Suprapubic skin (tissue), 4 donors: Measurements from ENCODE around the gene STAG1. TPM values are rescaled to one million over a fixed set of nuclear protein-coding genes. Genes with fewer than 3 reads are reported as not detected.

ENCODE experiments used
- DNase-seq, 2 donors: peaks; one replicate each; pipeline ENCODE4 v3.0.0-alpha.2; 2019; ENCODE audit warnings: low spot score in 2 of 2
- H3K27ac ChIP-seq: fragments of 200-600 bp; sonication (generic); one replicate; pipeline ENCODE4 v1.5.1; 2019
- H3K27me3 ChIP-seq: fragments of 200-600 bp; sonication (generic); one replicate; pipeline ENCODE4 v1.5.1; 2019
- H3K36me3 ChIP-seq: fragments of 200-600 bp; sonication (generic); one replicate; pipeline ENCODE4 v1.5.1; 2019
- H3K4me1 ChIP-seq: fragments of 200-600 bp; sonication (generic); one replicate; pipeline ENCODE4 v1.5.1; 2019
- H3K4me3 ChIP-seq: fragments of 200-600 bp; sonication (generic); one replicate; pipeline ENCODE4 v1.5.1; 2019; ENCODE audit warnings: mild to moderate bottlenecking
- H3K9me3 ChIP-seq: fragments of 200-600 bp; sonication (generic); one replicate; pipeline ENCODE4 v1.5.1; 2019
- CTCF ChIP-seq, 2 donors: fragments of 200-600 bp in 1 of 2; fragments of 450-650 bp in 1 of 2; sonication (generic) in 1 of 2; IDR thresholded peaks; one replicate each; pipeline ENCODE4 v1.5.1; 2016 to 2019; ENCODE audit warnings: antibody characterized with exemption in 2 of 2, mild to moderate bottlenecking in 1 of 2, moderate library complexity in 1 of 2
- EP300 ChIP-seq: sonication (generic); formaldehyde crosslinking; IDR thresholded peaks from one replicate; pipeline ENCODE4 v1.6.1; 2017; ENCODE audit warnings: antibody characterized with exemption
- POLR2A ChIP-seq, 2 donors: fragments of 450-650 bp; IDR thresholded peaks; one replicate each; pipeline ENCODE4 v1.6.1; 2017; ENCODE audit warnings: antibody characterized with exemption in 2 of 2, mild to moderate bottlenecking in 2 of 2, moderate library complexity in 2 of 2
- POLR2AphosphoS5 ChIP-seq, 3 donors: sonication (generic); formaldehyde crosslinking; IDR thresholded peaks; one replicate each; pipeline ENCODE4 v1.6.1; 2017; ENCODE audit warnings: antibody characterized with exemption in 3 of 3
- WGBS: methylation state at CpG from one replicate; pipeline ENCODE4 v1.1.5; 2018; 5-methylcytosine and 5-hydroxymethylcytosine counted together
- total RNA-seq, 4 donors: library from RNA; depleted of rRNA; stranded (reverse); fragments of >200 nt; gene quantifications; one replicate each; pipeline ENCODE4 v1.1.0, GENCODE V29; 2016

Gene STAG1
- total RNA-seq, 4 donors from 2014 or later, result 33.8 to 76.4 (median 38.0) TPM

GRCh38 chr3:136427236-136427635, 324.9 kb downstream of the STAG1 start:
- no peak for TF ChIP-seq POLR2AphosphoS5 (IDR thresholded peaks at IDR 0.05)
- TF ChIP-seq POLR2A (IDR thresholded peaks at IDR 0.05), result no peak
- TF ChIP-seq CTCF (IDR thresholded peaks at IDR 0.05), result no peak
- no peak for TF ChIP-seq EP300
- Histone ChIP-seq H3K4me3 (no peak overlapping the region), H3K4me1 (no peaks in the 10 kb centered on the region), H3K36me3 (peaks cover 28% of the 10 kb centered on the region), H3K27me3 (no peaks in the 10 kb centered on the region), H3K9me3 (no peaks in the 10 kb centered on the region), H3K27ac (no peak overlapping the region)
- DNase-seq, result no peak

- H3K9me3 ChIP-seq, result no peaks in the 10 kb centered on the region
- no peaks in the 10 kb centered on the region for H3K4me1 ChIP-seq
Observed at GRCh38 chr3:136414476-136414875, 337.7 kb downstream of the STAG1 start.

GRCh38 chr3:136412307-136412706, 339.9 kb downstream of the STAG1 start:
- H3K36me3 ChIP-seq, result peaks cover 25% of the 10 kb centered on the region
- DNase-seq, result no peak
- TF ChIP-seq POLR2A (IDR thresholded peaks at IDR 0.05), result no peak
- TF ChIP-seq CTCF (IDR thresholded peaks at IDR 0.05), result no peak
- TF ChIP-seq EP300, result no peak
- TF ChIP-seq POLR2AphosphoS5 (IDR thresholded peaks at IDR 0.05), result no peak
- H3K4me1 ChIP-seq, result no peaks in the 10 kb centered on the region
- H3K27me3 ChIP-seq, result no peaks in the 10 kb centered on the region
- 82% methylated on average over 4 of the region's 4 CpGs for WGBS
- no peak overlapping the region for H3K4me3 ChIP-seq
- no peak overlapping the region for H3K27ac ChIP-seq
- no peaks in the 10 kb centered on the region for H3K9me3 ChIP-seq

More at GRCh38 chr3:136414476-136414875, 337.7 kb downstream of the STAG1 start:
- Histone ChIP-seq H3K36me3 (peaks cover 27% of the 10 kb centered on the region), H3K4me3 (no peak overlapping the region), H3K27me3 (no peaks in the 10 kb centered on the region), H3K27ac (no peak overlapping the region)
- TF ChIP-seq POLR2AphosphoS5 (IDR thresholded peaks at IDR 0.05) (no peak), EP300 (no peak), POLR2A (IDR thresholded peaks at IDR 0.05) (no peak)
- DNase-seq, result no peak

GRCh38 chr3:136409549-136409948, 342.6 kb downstream of the STAG1 start:
- no peak for TF ChIP-seq POLR2A (IDR thresholded peaks at IDR 0.05)
- TF ChIP-seq POLR2AphosphoS5 (IDR thresholded peaks at IDR 0.05), result no peak
- TF ChIP-seq CTCF (IDR thresholded peaks at IDR 0.05), result no peak
- no peak for TF ChIP-seq EP300
- Histone ChIP-seq H3K4me1 (no peaks in the 10 kb centered on the region), H3K27me3 (no peaks in the 10 kb centered on the region), H3K4me3 (no peak overlapping the region), H3K36me3 (peaks cover 16% of the 10 kb centered on the region), H3K9me3 (no peaks in the 10 kb centered on the region), H3K27ac (no peak overlapping the region)
- 97% methylated on average over 3 of the region's 3 CpGs for WGBS
- DNase-seq, result no peak

- no peaks in the 10 kb centered on the region for H3K27me3 ChIP-seq
- no peak overlapping the region for H3K4me3 ChIP-seq
- no peaks in the 10 kb centered on the region for H3K9me3 ChIP-seq
- no peak overlapping the region for H3K27ac ChIP-seq
- WGBS, result 80% methylated on average over 2 of the region's 2 CpGs
- no peak for TF ChIP-seq POLR2A (IDR thresholded peaks at IDR 0.05)
- no peak for TF ChIP-seq EP300
- TF ChIP-seq POLR2AphosphoS5 (IDR thresholded peaks at IDR 0.05), result no peak
- no peak for TF ChIP-seq CTCF (IDR thresholded peaks at IDR 0.05)
- peaks cover 13% of the 10 kb centered on the region for H3K36me3 ChIP-seq
- H3K4me1 ChIP-seq, result no peaks in the 10 kb centered on the region
- no peak for DNase-seq
Observed at GRCh38 chr3:136404056-136404455, 348.1 kb downstream of the STAG1 start.

GRCh38 chr3:136396916-136397315, 355.3 kb downstream of the STAG1 start:
- Histone ChIP-seq H3K27me3 (no peaks in the 10 kb centered on the region), H3K4me1 (no peaks in the 10 kb centered on the region), H3K9me3 (no peaks in the 10 kb centered on the region), H3K4me3 (no peak overlapping the region), H3K27ac (no peak overlapping the region), H3K36me3 (peaks cover 14% of the 10 kb centered on the region)
- DNase-seq, result no peak
- TF ChIP-seq EP300 (no peak), POLR2A (IDR thresholded peaks at IDR 0.05) (no peak), CTCF (IDR thresholded peaks at IDR 0.05) (no peak), POLR2AphosphoS5 (IDR thresholded peaks at IDR 0.05) (no peak)
